Neural cell (in vitro differentiated cells): ENCODE data around the gene COL4A4.

Experiments used
- POLR2AphosphoS5 ChIP-seq: IDR thresholded peaks from 2 replicates; pipeline ENCODE4 v1.6.1; 2012
- TF ChIP-seq, protein P1 (sequence below): fragments of 450-650 bp; IDR thresholded peaks from 2 replicates; pipeline ENCODE4 v1.5.1; 2014; ENCODE audit warnings: antibody characterized with exemption, mild to moderate bottlenecking, moderate library complexity; ENCODE audit not compliant: poor library complexity, severe bottlenecking
- TF ChIP-seq, protein P2 (sequence below): IDR thresholded peaks from 2 replicates; pipeline ENCODE4 v1.6.1; 2012; ENCODE audit warnings: borderline replicate concordance

DNA sequence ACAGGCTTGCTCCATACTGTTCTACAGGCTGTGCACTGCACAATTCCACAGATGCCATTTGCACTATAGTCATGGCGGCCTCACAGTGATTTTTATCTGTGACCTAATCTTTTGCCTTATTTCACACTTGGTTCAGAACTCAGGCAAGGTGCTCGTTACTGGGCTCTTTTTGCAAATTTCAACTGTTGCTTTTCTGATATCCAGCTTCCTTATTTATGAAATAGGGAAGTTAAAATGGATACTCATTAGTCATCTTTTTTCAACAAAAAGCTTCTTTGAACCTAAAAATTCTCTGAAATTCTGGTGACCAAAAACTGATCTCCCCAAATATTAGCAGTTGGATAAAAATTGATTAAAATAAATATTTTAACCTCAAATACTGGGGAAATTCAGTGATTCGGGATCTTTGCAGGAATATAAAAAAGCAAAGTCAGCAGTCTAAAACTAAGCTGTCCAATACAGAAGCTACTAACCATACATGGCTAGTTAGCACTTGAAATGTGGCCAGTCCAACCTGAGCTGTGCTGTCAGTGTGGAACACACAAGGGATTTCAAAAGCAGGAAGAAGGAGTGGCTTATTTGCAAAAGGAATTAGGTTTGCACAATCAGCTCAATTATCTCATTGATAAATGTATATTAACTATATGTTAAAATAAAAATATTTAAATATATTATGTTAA, 134.4 kb downstream of the COL4A4 start:
- no peak for TF ChIP-seq POLR2AphosphoS5
- TF ChIP-seq, protein P1, sequence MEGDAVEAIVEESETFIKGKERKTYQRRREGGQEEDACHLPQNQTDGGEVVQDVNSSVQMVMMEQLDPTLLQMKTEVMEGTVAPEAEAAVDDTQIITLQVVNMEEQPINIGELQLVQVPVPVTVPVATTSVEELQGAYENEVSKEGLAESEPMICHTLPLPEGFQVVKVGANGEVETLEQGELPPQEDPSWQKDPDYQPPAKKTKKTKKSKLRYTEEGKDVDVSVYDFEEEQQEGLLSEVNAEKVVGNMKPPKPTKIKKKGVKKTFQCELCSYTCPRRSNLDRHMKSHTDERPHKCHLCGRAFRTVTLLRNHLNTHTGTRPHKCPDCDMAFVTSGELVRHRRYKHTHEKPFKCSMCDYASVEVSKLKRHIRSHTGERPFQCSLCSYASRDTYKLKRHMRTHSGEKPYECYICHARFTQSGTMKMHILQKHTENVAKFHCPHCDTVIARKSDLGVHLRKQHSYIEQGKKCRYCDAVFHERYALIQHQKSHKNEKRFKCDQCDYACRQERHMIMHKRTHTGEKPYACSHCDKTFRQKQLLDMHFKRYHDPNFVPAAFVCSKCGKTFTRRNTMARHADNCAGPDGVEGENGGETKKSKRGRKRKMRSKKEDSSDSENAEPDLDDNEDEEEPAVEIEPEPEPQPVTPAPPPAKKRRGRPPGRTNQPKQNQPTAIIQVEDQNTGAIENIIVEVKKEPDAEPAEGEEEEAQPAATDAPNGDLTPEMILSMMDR = no peak
- TF ChIP-seq, protein P2, sequence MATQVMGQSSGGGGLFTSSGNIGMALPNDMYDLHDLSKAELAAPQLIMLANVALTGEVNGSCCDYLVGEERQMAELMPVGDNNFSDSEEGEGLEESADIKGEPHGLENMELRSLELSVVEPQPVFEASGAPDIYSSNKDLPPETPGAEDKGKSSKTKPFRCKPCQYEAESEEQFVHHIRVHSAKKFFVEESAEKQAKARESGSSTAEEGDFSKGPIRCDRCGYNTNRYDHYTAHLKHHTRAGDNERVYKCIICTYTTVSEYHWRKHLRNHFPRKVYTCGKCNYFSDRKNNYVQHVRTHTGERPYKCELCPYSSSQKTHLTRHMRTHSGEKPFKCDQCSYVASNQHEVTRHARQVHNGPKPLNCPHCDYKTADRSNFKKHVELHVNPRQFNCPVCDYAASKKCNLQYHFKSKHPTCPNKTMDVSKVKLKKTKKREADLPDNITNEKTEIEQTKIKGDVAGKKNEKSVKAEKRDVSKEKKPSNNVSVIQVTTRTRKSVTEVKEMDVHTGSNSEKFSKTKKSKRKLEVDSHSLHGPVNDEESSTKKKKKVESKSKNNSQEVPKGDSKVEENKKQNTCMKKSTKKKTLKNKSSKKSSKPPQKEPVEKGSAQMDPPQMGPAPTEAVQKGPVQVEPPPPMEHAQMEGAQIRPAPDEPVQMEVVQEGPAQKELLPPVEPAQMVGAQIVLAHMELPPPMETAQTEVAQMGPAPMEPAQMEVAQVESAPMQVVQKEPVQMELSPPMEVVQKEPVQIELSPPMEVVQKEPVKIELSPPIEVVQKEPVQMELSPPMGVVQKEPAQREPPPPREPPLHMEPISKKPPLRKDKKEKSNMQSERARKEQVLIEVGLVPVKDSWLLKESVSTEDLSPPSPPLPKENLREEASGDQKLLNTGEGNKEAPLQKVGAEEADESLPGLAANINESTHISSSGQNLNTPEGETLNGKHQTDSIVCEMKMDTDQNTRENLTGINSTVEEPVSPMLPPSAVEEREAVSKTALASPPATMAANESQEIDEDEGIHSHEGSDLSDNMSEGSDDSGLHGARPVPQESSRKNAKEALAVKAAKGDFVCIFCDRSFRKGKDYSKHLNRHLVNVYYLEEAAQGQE = no peak
